Fibroblast of lung (primary cell): ENCODE measurements around the gene FAR1. TPM values are rescaled to one million over a fixed set of nuclear protein-coding genes. Genes with fewer than 3 reads are reported as not detected.
"Not testable (repeated sequence)": the region's sequence is repeated elsewhere in the genome, so short reads cannot be mapped to it uniquely, and the experiment has no call there.

Experiments used
- DNase-seq, 2 donors: peaks; one replicate each; pipeline versions ENCODE4 v3.0.0 to v3.0.0-alpha.2; 2010; ENCODE audit warnings: low read depth in 2 of 2
- H2AFZ ChIP-seq: 2 replicates; pipeline ENCODE4 v1.5.1; 2012; ENCODE audit warnings: low read length, control low read depth, inconsistent platforms
- H3K27ac ChIP-seq: 2 replicates; pipeline ENCODE4 v1.5.1; 2011; ENCODE audit warnings: low read length, control low read depth; ENCODE audit not compliant: insufficient read depth
- H3K27me3 ChIP-seq: 2 replicates; pipeline ENCODE4 v1.5.1; 2011; ENCODE audit warnings: mild to moderate bottlenecking, low read length; ENCODE audit not compliant: control insufficient read depth, insufficient read depth
- H3K36me3 ChIP-seq: 2 replicates; pipeline ENCODE4 v1.5.1; 2011; ENCODE audit warnings: low read length; ENCODE audit not compliant: control insufficient read depth, insufficient read depth
- H3K4me1 ChIP-seq: 2 replicates; pipeline ENCODE4 v1.5.1; 2011; ENCODE audit warnings: low read length; ENCODE audit not compliant: control insufficient read depth, insufficient read depth; ENCODE audit errors: extremely low read depth
- H3K4me2 ChIP-seq: 2 replicates; pipeline ENCODE4 v1.5.1; 2011; ENCODE audit warnings: low read length, control low read depth; ENCODE audit not compliant: insufficient read depth; ENCODE audit errors: extremely low read depth
- H3K4me3 ChIP-seq, 4 experiments: fragments of 200-600 bp in 1 of 4; sonication (generic) in 1 of 4; replicated peaks in 1 of 4; 2 replicates each; pipeline ENCODE4 v1.5.1; 2011 to 2016; ENCODE audit warnings: low read length in 4 of 4, low read depth in 3 of 4, mild to moderate bottlenecking in 3 of 4, control low read depth in 2 of 4, inconsistent platforms in 1 of 4, mixed read lengths in 1 of 4; ENCODE audit not compliant: insufficient read depth in 1 of 4; ENCODE audit errors: control extremely low read depth in 1 of 4
- H3K79me2 ChIP-seq: 2 replicates; pipeline ENCODE4 v1.5.1; 2012; ENCODE audit warnings: mild to moderate bottlenecking, low read length, inconsistent platforms; ENCODE audit not compliant: control insufficient read depth, insufficient read depth
- H3K9ac ChIP-seq: 2 replicates; pipeline ENCODE4 v1.5.1; 2011; ENCODE audit warnings: mild to moderate bottlenecking, low read length, control low read depth; ENCODE audit not compliant: insufficient read depth
- H3K9me3 ChIP-seq: 2 replicates; pipeline ENCODE4 v1.5.1; 2012; ENCODE audit warnings: low read depth, low read length; ENCODE audit not compliant: control insufficient read depth, insufficient read depth
- H4K20me1 ChIP-seq: 2 replicates; pipeline ENCODE4 v1.5.1; 2011; ENCODE audit warnings: low read length; ENCODE audit not compliant: control insufficient read depth, insufficient read depth; ENCODE audit errors: extremely low read depth
- CTCF ChIP-seq, 2 donors: IDR thresholded peaks in 1 of 2; conservative IDR thresholded peaks in 1 of 2; 1 replicate in 1 of 2; 2 replicates in 1 of 2; pipeline ENCODE4 v1.5.1; 2011 to 2012; ENCODE audit warnings: low read length in 2 of 2, control low read depth in 1 of 2, inconsistent platforms in 1 of 2, low read depth in 1 of 2, mild to moderate bottlenecking in 1 of 2
- EZH2 ChIP-seq: IDR thresholded peaks from 2 replicates; pipeline ENCODE4 v1.5.1; 2012; ENCODE audit warnings: low read length, control low read depth, mild to moderate bottlenecking; ENCODE audit errors: missing control alignments
- polyA minus RNA-seq: library from RNA; depleted of rRNA, polyadenylated mRNA; stranded (reverse); fragments of >200 nt; gene quantifications from 2 replicates; pipeline ENCODE4 v1.2.3, GENCODE V29; 2011; ENCODE audit warnings: low replicate concordance
- polyA plus RNA-seq, 2 donors: library from polyadenylated mRNA; depleted of rRNA in 1 of 2; stranded (reverse) in 1 of 2; unstranded in 1 of 2; fragments of >200 nt; gene quantifications; 2 replicates each; pipeline ENCODE4 v1.2.1, GENCODE V29; 2011 to 2012; ENCODE audit warnings: missing spikeins in 1 of 2
- total RNA-seq: library from RNA; depleted of rRNA; stranded (reverse); fragments of >200 nt; gene quantifications from 2 replicates; pipeline ENCODE4 v1.2.1, GENCODE V29; 2014

FAR1 gene
- total RNA-seq (46.2 and 58.1 TPM in 2 replicates), polyA plus RNA-seq (65.4 and 69.1 TPM in 2 replicates), polyA minus RNA-seq (18.6 and 49.3 TPM in 2 replicates)
- 28.0 and 29.5 TPM in 2 replicates for polyA plus RNA-seq (2012)

- TF ChIP-seq EZH2, result no peak
- peak; percentile 19 to 38 for TF ChIP-seq CTCF (conservative IDR thresholded peaks at IDR 0.05 in 1 of 2, IDR thresholded peaks at IDR 0.05 in 1 of 2; ENCODE audit: low read depth in 1 of 2, low read length in 2 of 2)
- H4K20me1 ChIP-seq, result no peaks in the 10 kb centered on the region
- DNase-seq, result peak; percentile 99
Observed at GRCh38 chr11:13668102-13668956, at the start of gene FAR1. FAR1 (plus strand) TSS chr11:13668668; CDS start chr11:13694766, 26,098 bp downstream.

GRCh38 chr11:13620063-13620462 is 48.4 kb upstream of the FAR1 start:
- Histone ChIP-seq H3K27ac (no peak overlapping the region), H3K4me2 (no peak overlapping the region), H3K27me3 (no peaks in the 10 kb centered on the region), H3K9ac (no peak overlapping the region), H3K4me1 (no peaks in the 10 kb centered on the region), H3K79me2 (no peaks in the 10 kb centered on the region), H3K36me3 (no peaks in the 10 kb centered on the region), H3K4me3 (no peak overlapping the region), H2AFZ (no peak overlapping the region), H3K9me3 (no peaks in the 10 kb centered on the region), H4K20me1 (no peaks in the 10 kb centered on the region)
- no peak for DNase-seq
- TF ChIP-seq EZH2, result no peak
- no peak for TF ChIP-seq CTCF (conservative IDR thresholded peaks at IDR 0.05 in 1 of 2, IDR thresholded peaks at IDR 0.05 in 1 of 2; ENCODE audit: low read depth in 1 of 2, low read length in 2 of 2)

More at GRCh38 chr11:13668102-13668956, at the start of gene FAR1:
- Histone ChIP-seq H2AFZ (peak within 1 kb of the TSS; percentile 94), H3K36me3 (no peaks in the 10 kb centered on the region), H3K4me2 (peak within 1 kb of the TSS; percentile 97), H3K4me1 (no peaks in the 10 kb centered on the region), H3K27ac (peak within 1 kb of the TSS; percentile 60), H3K4me3 (peak within 1 kb of the TSS; percentile 69 to 94 (median 89)), H3K9me3 (no peaks in the 10 kb centered on the region), H3K79me2 (peaks cover 44% of the 10 kb centered on the region), H3K9ac (peak within 1 kb of the TSS; percentile 72), H3K27me3 (no peaks in the 10 kb centered on the region)

GRCh38 chr11:13626818-13627217 is 41.6 kb upstream of the FAR1 start:
- not testable (repeated sequence) for H3K27me3 ChIP-seq, H3K4me3 ChIP-seq, H3K79me2 ChIP-seq, H3K9ac ChIP-seq, DNase-seq, H3K36me3 ChIP-seq, H2AFZ ChIP-seq, H3K27ac ChIP-seq, H3K4me2 ChIP-seq, H3K9me3 ChIP-seq, H4K20me1 ChIP-seq, H3K4me1 ChIP-seq

GRCh38 chr11:13628634-13629033 is 39.8 kb upstream of the FAR1 start:
- H3K4me2 ChIP-seq, H3K9ac ChIP-seq, H3K27ac ChIP-seq, H3K36me3 ChIP-seq, H3K79me2 ChIP-seq, DNase-seq, H3K27me3 ChIP-seq, H3K4me3 ChIP-seq, H2AFZ ChIP-seq, H3K9me3 ChIP-seq, H3K4me1 ChIP-seq, H4K20me1 ChIP-seq: not testable (repeated sequence)
